Activated effector memory CD4-positive, alpha-beta T cell treated with anti-CD3 and anti-CD28 coated beads, Interleukin-2, amount 50 U/mL, for 16 hours (primary cell): ENCODE results near the gene UBE2D4.
"Not testable (repeated sequence)": the region's sequence is repeated elsewhere in the genome, so short reads cannot be mapped to it uniquely, and the experiment has no call there.

ENCODE experiments used
- DNase-seq: peaks from one replicate; pipeline ENCODE4 v3.0.0-alpha.2; 2020

Gene UBE2D4

DNA sequence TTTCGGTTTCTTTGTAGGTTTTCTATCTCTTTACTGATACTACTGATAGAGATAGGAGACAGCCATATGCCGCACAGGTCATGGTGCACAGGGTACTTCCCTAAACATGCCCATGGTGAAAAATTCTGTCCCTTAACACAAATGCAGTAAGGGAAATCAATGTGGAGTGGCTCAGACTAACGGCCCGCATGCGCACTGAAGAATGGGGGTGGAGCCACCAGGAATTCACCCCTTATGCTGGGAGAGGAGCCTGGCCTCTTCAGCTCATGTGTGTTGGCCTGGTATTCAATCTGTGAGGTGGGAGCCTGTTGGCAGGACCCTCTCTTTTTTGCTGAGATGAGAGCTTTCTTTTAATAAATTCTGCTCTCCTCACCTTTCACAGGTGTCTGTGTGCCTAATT lies 11.4 kb upstream of the UBE2D4 start:
- no peak for DNase-seq

DNA sequence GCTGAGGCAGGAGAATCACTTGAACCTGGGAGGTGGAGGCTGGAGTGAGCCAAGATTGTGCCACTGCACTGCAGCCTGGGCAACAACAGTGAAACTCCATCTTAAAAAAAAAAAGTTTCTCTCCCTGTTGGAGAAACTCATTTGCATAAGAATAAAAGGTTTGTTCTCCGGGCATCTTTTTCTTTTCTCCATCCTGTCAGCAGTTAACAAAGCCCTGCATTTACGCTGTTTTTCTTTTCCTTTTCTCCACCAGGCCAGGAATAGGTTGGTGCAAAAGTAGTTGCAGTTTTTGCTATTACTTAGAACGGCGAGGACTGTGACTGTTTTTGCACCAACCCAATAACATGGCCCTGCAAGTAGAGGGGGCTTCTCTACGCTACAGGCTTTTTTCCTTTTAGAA lies 10.3 kb upstream of the UBE2D4 start:
- no peak for DNase-seq

DNA sequence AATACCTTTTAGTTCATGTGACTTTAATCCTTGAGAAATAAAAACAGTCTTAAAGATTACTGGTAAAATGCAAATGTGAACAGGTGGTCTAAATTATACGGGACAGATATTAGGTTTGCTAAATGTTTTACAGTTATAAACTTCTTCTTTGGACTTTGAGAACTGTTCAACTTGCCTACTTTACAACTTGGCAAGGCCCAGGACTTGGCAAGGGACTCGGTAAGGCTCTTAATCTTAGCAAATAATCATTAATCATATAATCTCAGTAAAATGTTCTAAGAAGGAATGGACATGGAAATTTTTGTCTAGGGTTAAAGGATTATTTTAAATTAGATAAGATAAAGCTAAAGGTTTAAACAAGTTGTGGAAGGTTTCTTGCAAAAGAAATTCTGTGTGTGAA lies 4.8 kb upstream of the UBE2D4 start:
- no peak for DNase-seq

DNA sequence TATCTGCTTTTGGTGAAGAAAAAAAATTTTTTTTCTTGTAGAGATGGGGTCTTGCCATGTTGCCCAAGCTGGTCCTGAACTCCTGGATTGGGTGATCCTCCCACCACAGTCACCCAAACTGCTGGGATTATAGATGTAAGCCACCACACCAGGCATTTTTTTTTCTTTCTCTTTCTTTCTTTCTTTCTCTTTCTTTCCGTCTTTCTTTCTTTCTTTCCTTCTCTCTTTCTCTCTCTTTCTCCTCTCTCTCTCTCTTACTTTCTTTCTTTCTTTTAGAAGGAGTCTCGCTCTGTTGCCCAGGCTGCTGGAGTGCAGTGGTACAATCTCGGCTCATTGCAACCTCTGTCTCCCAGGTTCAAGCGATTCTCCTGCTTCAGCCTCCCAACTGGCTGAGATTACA lies 3.5 kb upstream of the UBE2D4 start:
- DNase-seq, result no peak

DNA sequence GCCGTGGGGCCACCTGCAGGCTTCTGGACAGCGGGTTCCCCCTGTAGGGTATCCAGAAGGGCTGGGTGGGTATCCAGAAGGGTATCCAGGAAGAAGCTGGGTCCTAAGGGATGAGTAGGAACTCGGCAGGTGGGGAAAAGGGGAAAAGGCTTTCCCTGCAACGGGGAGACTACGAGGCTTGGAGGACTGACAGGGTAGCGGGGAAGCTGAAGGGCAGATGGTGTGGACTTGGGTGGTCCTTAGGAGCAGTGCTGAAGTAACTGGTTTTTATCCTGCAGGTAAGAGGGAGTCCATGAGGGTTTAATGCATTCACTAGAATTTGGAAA lies 525 bp downstream of the UBE2D4 start:
- no peak for DNase-seq

DNA sequence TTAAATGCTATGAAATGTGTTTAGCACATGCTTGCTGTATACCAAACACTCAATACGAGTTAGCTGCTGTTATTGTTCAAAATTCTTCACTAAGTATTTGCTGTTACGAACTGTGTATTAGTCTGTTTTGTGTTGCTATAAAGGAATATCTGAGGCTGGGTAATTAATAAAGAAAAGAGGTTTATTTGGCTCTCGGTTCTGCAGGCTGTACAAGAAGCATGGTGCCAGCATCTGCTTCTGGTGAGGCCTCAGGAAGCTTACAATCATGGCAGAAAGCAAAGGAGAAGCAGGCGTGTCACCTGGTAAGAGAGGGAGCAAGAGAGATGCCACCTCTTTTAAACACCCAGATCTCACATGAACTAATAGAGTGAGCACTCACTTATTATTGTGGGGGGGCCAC lies 1.6 kb downstream of the UBE2D4 start:
- no peak for DNase-seq

DNA sequence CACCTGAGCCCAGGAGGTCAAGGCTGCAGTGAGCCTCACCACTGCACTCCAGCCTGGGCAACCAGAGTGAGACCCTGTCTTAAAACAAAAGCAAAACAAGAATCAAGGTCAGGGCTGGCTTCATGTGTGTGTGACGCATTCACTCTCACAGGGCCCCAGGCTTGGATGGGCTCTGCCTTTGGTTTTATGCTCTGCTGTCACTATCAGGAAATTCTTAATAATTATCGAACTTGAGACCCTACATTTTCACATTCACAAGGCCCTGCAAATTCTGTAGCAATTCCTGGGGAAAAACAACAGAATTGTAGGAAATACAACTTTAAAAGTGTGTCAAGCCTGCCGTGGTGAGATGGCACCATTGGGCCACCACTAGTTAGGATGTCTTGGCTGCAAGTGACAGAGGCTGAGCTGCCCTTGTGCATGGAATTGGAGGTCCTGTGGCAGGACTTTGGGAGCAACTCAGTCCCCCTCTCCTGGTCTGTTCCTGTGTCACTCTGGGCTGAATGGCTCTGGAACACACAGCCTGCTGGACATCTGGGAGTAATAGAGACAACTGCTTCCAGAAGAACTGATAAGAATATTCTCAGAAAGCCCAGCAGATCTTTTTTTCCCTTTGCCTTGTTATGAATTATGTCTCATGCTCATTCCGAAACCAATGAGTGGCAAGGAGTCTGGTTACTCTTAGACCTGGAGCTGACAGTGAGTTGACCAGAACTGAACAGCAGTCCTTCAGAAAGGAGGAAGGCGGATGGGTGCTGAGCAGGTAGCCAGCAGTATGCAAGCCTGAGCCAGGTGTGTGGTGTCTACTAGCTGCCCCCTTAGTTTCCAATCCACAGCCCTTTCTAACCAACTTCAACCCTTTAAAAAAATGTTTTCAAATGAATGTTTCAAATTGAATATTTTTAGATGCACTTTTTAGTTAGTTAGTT lies 3.6 kb downstream of the UBE2D4 start:
- no peak for DNase-seq

DNA sequence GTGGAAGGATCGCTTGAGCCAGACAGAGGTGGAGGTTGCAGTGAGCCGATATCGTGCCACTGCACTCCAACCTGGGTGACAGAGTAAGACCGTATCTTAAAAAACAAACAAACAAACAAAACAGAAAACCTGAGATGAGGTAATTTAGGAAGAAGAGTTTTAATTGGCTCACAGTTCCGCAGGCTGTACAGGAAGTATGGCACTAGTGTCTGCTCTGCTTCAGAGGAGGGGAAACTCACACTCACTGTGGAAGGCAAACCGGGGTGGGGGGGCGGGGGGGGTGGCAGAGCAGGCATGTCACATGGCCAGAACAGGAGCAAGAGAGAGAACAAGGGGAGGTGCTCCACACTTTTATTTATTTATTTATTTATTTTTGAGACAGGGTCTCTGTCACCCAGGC lies 5.1 kb downstream of the UBE2D4 start:
- no peak for DNase-seq

DNA sequence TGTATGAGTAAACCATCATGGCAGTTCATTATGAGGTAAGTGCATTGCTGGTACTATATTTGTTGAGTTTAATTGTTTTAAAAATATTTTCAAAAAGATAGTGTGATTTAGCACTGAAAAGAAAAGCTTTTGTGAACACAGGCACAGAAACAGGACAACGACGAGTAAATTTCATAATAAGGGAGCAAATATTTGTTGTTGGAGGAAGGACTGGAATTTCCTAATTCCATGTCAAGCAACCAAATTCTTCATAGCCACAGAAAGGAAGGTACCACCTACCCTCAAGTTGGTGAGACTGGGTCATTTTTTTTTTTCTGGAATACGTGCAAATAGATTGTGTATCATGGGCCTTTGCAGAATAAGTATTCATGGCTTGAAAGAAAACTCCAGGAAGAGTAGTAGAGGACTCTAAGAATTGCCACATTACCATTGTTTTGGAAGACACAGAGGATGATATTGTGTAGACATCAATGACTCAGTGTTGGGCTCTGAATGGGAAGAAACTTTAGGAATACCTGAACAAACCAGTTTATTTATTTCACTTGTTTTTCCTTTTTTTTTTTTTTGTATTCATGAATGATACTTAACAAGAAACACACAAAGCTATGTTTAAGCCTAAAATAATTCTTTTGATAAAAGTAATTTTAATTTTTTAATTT lies 7.8 kb downstream of the UBE2D4 start:
- DNase-seq, result no peak

DNA sequence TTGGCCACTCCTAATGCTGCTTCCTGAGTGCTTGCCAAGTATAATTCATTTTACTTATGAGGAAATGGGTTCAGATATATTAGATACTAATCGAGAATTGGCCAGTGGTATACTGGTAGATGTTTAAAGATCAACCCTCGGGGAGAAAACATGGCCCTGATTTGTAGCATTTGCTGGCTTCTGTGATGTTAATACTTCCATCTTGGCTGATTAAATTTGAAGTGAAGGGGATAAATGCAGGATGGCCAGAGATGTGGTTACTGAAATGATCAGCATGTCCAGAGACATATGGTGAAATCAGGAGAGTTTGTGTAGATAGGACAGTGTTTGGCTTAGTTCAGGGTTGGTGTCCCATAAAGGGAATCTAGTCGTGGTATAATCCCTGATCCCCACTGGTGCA lies 11.2 kb downstream of the UBE2D4 start:
- no peak for DNase-seq

DNA sequence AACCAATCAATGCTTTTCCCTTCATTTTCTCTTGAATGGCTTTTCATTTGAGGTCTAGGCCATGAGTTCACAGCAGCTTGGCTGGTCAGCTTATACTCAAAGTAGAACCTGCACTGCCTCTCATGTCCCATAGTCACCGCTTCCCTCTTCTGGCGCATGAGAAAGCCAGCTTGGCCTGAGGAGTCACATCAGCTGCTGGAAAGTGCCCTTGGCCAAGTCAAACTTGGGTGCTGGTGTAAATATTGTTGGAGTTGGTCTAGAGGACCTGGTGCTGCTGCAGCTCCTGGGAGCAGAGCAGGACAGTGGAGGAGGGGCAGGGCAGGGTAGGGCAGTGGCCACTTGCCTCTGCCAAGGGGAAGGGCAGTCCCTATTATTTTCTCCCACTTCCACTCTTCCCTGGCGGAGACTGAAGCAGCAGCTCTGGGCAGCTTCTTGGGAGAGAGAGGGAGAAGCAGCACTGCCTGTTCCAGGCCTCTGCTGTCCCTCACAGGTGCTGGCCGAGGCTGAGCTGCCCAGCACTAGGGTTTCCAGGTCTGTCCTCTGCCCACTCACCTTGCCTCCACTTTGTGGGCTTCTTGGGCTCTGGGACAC lies 12.8 kb downstream of the UBE2D4 start:
- DNase-seq, result no peak

DNA sequence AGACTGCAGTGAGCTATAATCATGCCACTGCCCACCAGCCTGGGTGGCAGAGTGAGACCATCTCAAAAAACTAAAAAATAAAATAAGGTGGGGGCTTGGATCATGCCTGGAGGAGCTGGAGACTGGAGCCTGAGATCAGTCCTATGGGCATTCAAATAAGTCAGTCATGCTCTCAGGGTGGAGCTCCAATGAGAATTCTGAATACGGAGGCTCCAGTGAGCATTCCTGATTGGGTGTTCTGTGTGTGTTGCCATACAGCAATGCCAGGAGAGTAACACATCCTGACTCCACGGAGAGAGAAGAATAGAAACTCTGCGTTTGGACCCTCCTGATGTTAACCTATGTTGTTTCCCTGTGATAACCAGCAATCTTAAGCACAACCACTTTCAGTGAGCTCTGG lies 16.0 kb downstream of the UBE2D4 start:
- no peak for DNase-seq

DNA sequence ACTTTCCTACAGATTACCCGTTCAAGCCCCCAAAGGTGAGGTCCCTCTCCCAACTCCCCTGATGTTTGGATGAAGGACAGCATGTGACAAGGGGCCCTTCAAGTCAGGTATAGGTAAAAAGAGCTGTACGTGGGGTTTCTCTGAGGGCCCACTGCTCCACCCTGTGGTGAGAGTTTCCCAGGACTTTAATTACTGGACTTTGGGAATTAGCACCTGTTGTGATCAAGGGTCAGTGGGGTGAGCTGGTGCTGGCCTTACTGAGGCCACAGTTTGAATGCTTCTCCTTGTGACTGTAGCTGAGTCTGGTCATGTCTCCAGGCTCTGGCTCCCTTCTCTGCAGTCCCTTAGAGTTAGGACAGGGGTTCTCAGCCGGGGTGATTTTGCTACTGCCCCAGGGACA lies 16.8 kb downstream of the UBE2D4 start:
- DNase-seq, result no peak

DNA sequence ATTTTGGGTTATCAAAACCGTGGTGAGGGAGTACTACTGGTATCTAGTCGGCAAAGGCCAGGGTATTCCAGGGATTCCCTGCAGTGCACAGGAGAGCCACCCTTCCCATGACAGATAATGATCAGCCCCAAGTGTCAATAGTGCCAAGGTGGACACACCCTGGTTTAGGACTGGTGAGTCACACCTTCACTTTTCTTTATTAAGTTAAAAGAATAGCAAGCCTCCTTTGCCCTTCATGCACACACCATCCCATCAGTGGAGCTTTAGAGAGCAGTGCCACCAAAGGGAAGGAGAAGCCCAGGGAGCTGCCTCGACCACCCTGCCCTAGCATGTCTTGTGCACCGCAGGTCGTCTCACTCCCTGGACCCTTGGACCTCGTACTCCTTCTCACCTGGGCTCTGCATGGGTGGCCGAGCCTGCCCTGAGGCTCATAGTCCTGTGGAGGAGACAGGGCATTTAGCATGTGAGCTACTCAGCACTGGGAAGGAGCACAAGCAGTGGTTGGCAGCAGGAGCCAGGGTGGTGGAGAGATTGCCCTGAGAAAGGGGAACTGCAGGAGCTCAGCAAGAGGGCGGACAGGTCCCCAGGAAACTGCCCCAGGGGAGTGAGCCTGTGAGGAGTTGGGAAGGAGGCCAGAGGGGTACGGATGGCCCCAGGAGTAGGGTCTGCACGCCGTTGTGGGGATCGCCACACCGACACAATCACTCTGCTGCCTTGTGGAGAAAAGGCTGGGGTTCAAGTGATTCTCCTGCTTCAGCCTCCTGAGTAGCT lies 17.4 kb downstream of the UBE2D4 start:
- DNase-seq, result no peak

DNA sequence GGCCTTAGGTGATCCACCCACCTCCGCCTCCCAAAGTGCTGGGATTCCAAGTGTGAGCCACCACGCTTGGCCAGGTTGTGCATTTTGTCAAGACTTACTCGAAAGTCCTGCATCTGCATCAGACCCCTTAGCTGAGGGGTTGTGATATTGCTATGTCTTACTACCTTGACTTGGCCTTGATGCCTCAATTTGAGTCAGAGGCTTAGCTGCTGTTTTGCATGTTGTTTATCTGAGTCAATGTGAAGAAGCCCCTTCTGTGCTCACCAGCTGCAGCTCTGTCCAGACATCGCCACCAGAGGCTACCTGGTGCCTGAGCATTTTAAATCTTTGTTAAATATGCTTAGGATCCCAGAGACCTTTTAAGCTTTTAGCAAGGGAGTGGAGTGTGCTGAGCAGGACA lies 18.1 kb downstream of the UBE2D4 start:
- no peak for DNase-seq

DNA sequence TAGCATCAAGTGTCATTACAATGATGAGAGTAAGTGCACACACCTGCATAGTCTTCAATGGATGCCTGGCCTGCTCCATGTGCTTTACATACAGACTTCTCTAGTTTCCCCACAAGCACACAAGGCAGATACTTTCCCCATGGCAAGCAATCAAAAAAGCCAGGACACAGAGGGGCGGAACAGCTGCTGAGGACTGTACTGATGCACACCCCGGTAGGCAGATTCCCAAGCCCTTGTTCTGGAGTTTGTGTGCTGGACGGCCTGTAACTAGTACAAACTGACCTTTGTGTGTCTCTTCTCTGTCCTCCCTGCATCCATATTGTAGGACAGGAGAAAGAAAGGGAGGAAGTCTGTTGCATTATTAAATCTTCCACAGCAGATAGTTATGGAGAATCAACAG lies 25.8 kb downstream of the UBE2D4 start:
- no peak for DNase-seq

DNA sequence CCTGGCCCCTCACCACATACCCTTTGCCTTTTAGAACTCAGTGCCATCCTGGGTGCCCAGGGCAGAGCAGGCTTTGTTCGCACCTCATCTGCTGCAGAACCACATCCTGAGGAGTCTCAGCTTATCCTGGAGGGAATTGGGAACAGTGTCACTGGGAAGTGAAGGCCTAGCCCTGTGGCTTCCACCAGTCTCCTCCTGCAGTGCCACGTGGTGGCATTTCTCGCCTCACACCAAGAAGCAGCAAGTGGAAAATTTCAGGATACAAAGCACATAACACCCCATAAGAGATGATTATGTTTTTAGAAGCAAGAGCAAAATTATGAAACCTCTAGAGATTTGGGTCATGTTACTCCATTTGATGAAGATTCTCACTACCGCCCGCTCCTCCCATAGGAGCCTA lies 26.8 kb downstream of the UBE2D4 start:
- no peak for DNase-seq

DNA sequence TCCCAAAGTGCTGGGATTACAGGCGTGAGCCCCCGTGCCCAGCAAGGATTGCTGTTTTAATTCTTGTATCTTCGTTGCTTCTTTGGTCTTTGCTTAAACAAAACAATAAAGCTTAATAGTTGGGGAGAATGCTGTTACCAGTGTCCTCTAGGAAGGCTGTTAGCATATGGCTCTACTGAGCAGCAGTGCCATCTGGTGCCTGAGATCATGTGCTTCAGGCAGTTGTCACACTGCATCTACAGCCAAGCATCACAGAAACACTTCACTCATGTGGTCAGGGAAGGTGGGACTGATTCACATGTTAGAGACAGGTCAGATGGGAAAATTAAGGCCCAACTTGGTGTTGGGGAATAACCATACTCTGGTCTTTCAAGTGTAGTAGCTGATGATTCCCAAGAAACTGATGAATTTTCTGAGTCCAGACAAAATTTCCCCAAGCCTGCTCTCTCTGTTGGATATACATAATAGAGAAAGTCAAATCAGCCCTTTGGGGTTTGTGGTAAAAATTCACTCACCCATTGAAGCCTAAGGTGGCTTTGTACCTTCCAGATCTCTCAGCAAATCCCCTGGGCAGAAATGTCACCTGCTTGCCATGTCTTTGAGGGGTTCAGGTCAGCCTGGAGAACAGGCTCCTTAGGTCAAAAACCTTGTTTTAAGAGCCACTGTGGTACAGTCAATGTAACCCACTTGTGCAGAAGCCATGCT lies 28.4 kb downstream of the UBE2D4 start:
- no peak for DNase-seq

DNA sequence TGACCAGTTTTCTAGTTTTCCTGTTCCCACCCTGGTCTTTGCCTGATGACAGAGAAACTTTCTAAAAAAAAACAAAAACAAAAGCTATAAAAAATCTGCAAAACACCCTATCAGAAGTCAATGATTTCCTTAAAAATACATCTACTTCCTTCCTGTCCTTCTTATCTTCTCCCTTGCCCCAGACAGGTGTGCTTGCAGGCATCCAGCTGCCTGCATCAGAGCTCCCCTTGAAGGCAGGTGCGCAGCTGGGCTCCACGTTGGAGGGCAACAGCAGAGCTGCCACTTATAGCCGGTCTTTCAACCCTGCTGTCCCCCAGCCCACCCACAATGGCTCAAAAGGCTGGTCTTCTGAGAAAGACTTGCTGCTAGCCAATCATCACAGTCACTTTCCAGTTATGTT lies 29.8 kb downstream of the UBE2D4 start:
- DNase-seq, result no peak

DNA sequence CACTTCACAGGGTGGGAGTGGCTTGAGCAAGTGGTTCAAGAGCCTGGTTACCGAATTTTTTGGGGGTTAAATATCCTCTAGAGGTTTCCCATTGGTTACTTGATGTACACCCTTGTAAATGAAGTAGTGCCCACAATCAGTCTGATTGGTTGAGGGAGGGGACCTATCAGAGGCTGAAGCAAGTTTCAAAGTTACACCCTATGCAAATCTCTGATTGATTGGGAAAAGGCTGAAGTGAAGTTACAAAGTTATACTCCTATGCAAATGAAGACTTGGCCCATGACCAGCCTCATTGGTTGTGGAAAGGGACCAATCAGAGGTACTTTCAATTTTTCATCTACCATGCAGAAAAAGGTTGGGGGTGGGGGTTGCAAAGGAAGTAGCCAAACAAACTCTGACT lies 34.7 kb downstream of the UBE2D4 start:
- no peak for DNase-seq

DNA sequence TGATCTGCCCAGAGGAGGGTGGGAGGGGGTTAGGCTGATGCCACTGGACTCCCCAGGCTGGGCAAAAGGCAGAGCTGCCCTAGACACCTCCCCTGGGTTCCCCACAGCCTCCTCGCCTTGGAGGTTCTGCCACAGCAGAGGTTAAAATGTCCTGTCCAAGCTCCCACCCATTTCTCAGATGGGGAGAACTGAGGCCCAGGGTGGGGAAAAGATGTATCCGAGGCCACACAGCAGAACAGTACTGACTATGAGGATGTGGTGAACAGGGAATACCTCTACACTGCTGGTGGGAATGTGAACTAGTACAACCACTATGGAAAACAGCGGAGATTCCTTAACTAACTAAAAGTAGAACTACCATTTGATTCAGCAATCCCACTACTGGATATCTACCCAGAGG lies 40.2 kb downstream of the UBE2D4 start:
- DNase-seq, result not testable (repeated sequence)

DNA sequence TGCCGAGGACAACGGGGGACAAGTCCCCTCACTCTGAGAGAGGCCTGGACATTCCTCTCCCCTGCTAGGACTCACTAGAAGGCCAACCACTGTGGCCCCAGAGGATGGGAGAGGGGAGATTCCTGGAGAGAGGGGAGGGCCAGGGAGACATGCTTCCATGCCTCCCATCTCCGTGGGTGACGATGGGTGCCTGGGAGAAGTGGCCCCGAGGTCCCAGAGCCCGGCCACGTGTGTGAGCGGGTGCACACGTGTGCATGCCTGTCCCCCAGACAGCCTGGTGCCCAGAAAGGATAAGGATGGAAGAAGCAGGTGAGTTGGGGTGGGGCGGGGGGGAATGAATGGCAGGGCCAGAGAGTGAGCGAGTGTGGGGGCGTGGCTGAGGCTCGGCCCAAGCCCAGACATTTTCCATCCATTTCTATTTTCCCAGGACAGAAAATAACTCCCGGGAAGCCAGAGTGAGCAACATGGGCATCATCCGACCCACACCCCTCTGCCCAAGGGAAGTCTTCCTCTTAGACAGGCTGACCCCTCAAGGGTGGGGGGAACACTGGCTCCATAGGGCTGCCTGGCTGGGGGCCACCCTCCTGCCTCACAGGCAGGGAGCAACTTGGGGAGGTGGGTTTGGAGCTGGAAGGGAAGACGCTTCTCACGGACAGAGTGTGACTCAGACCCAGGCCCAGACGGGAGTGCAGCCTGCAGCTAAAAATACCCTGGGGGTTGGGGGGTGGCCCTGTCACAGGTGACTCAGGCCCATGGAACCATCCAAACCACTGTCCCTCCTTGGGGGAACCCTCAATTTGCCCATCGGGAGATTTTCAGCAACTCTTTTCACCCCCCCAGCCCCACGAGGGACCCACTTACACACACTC lies 42.2 kb downstream of the UBE2D4 start:
- not testable (repeated sequence) for DNase-seq
